Raji (cell line): ENCODE data around the gene TNFSF13B.

Experiments
- POLR2A ChIP-seq: IDR thresholded peaks from 2 replicates; pipeline ENCODE4 v1.6.1; 2011; ENCODE audit warnings: low read depth, low read length, control low read depth; ENCODE audit not compliant: insufficient read depth

Gene TNFSF13B

GRCh38 chr13:108273429-108274118 is 4.1 kb downstream of the TNFSF13B start:
- TF ChIP-seq POLR2A: no peak

- TF ChIP-seq POLR2A: no peak
These were observed 5.2 kb downstream of the TNFSF13B start for GRCh38 chr13:108274718-108275117.

- TF ChIP-seq POLR2A: no peak
These were observed 6.5 kb downstream of the TNFSF13B start for GRCh38 chr13:108276060-108276459.

GRCh38 chr13:108278466-108278865 is 8.9 kb downstream of the TNFSF13B start:
- TF ChIP-seq POLR2A: no peak

GRCh38 chr13:108281901-108282300 is 12.4 kb downstream of the TNFSF13B start:
- TF ChIP-seq POLR2A: no peak

- no peak for TF ChIP-seq POLR2A
These were observed 13.6 kb downstream of the TNFSF13B start for GRCh38 chr13:108283110-108283509.

- TF ChIP-seq POLR2A: no peak
These were observed 19.2 kb downstream of the TNFSF13B start for GRCh38 chr13:108288741-108289140.

GRCh38 chr13:108289819-108290218 is 20.3 kb downstream of the TNFSF13B start:
- TF ChIP-seq POLR2A: no peak

- TF ChIP-seq POLR2A: no peak
These were observed 27.6 kb downstream of the TNFSF13B start for GRCh38 chr13:108297114-108297513.

GRCh38 chr13:108302279-108302678 is 32.8 kb downstream of the TNFSF13B start:
- no peak for TF ChIP-seq POLR2A

GRCh38 chr13:108304170-108305016 is 34.9 kb downstream of the TNFSF13B start:
- TF ChIP-seq POLR2A: no peak

- no peak for TF ChIP-seq POLR2A
These were observed 36.1 kb downstream of the TNFSF13B start for GRCh38 chr13:108305655-108306054.

GRCh38 chr13:108306860-108307259 is 37.3 kb downstream of the TNFSF13B start:
- TF ChIP-seq POLR2A: no peak

GRCh38 chr13:108313382-108313781 is 43.9 kb downstream of the TNFSF13B start:
- no peak for TF ChIP-seq POLR2A

GRCh38 chr13:108315273-108315672 is 45.8 kb downstream of the TNFSF13B start:
- TF ChIP-seq POLR2A: no peak

GRCh38 chr13:108315991-108316390 is 46.5 kb downstream of the TNFSF13B start:
- TF ChIP-seq POLR2A: no peak

- no peak for TF ChIP-seq POLR2A
These were observed 46.9 kb downstream of the TNFSF13B start for GRCh38 chr13:108316413-108316812.

GRCh38 chr13:108322206-108322824 is 52.8 kb downstream of the TNFSF13B start:
- TF ChIP-seq POLR2A: no peak
